HepG2 (cell line): Measurements from ENCODE around the gene STX10. TPM values are rescaled to one million over a fixed set of nuclear protein-coding genes. Genes with fewer than 3 reads are reported as not detected.

ENCODE experiments used
- ARID4A ChIP-seq: sonication (generic); formaldehyde crosslinking; IDR thresholded peaks from 2 replicates; pipeline ENCODE4 v1.5.0; 2020; ENCODE audit warnings: mild to moderate bottlenecking, missing genetic modification reagents, borderline replicate concordance
- BRF2 ChIP-seq: sonication (generic); formaldehyde crosslinking; IDR thresholded peaks from 2 replicates; pipeline ENCODE4 v1.8.1; 2022; ENCODE audit warnings: mild to moderate bottlenecking, missing genetic modification reagents
- E2F2 ChIP-seq: sonication (generic); formaldehyde crosslinking; IDR thresholded peaks from 2 replicates; pipeline ENCODE4 v1.4.0; 2020; ENCODE audit warnings: missing genetic modification reagents, borderline replicate concordance
- KDM5B ChIP-seq: sonication (generic); formaldehyde crosslinking; IDR thresholded peaks from 2 replicates; pipeline ENCODE4 v1.4.0; 2020; ENCODE audit warnings: missing genetic modification reagents, mild to moderate bottlenecking, borderline replicate concordance
- NFYB ChIP-seq: sonication (generic); formaldehyde crosslinking; IDR thresholded peaks from 2 replicates; pipeline ENCODE4 v1.4.0; 2020; ENCODE audit warnings: missing genetic modification reagents
- RELA ChIP-seq: sonication (generic); formaldehyde crosslinking; IDR thresholded peaks from 2 replicates; pipeline ENCODE4 v1.4.0; 2020; ENCODE audit warnings: missing genetic modification reagents
- RFXANK ChIP-seq: IDR thresholded peaks from 2 replicates; pipeline ENCODE4 v1.6.1; 2016
- SETDB1 ChIP-seq: sonication (generic); formaldehyde crosslinking; IDR thresholded peaks from 2 replicates; pipeline ENCODE4 v1.5.1; 2020; ENCODE audit warnings: missing genetic modification reagents, mild to moderate bottlenecking, borderline replicate concordance
- SMAD3 ChIP-seq: sonication (generic); formaldehyde crosslinking; IDR thresholded peaks from 2 replicates; pipeline ENCODE4 v1.4.0; 2020; ENCODE audit warnings: missing genetic modification reagents
- SP140L ChIP-seq: sonication (generic); formaldehyde crosslinking; IDR thresholded peaks from 2 replicates; pipeline ENCODE4 v1.4.0; 2020; ENCODE audit warnings: missing genetic modification reagents, borderline replicate concordance
- TOPORS ChIP-seq: sonication (generic); formaldehyde crosslinking; IDR thresholded peaks from 2 replicates; pipeline ENCODE4 v1.8.0; 2023; ENCODE audit warnings: mild to moderate bottlenecking, missing genetic modification reagents
- ZBTB3 ChIP-seq: sonication (generic); formaldehyde crosslinking; IDR thresholded peaks from 2 replicates; pipeline ENCODE4 v1.4.0; 2020; ENCODE audit warnings: low read depth, mild to moderate bottlenecking, moderate library complexity, missing genetic modification reagents, borderline replicate concordance
- ZKSCAN1 ChIP-seq: fragments of 150-350 bp; IDR thresholded peaks from 2 replicates; pipeline ENCODE4 v1.6.1; 2014; ENCODE audit warnings: low read length
- ZNF101 ChIP-seq: sonication (generic); formaldehyde crosslinking; IDR thresholded peaks from 2 replicates; pipeline ENCODE4 v1.4.0; 2020; ENCODE audit warnings: mild to moderate bottlenecking, low read depth, missing genetic modification reagents, borderline replicate concordance
- ZNF230 ChIP-seq: sonication (generic); formaldehyde crosslinking; IDR thresholded peaks from 2 replicates; pipeline ENCODE4 v1.4.0; 2020; ENCODE audit warnings: mild to moderate bottlenecking, missing genetic modification reagents
- ZNF232 ChIP-seq: sonication (generic); formaldehyde crosslinking; IDR thresholded peaks from 2 replicates; pipeline ENCODE4 v1.4.0; 2020; ENCODE audit warnings: missing genetic modification reagents, borderline replicate concordance
- ZNF234 ChIP-seq: sonication (generic); formaldehyde crosslinking; conservative IDR thresholded peaks from 2 replicates; pipeline ENCODE4 v1.5.1; 2020; ENCODE audit warnings: mild to moderate bottlenecking, missing genetic modification reagents
- ZNF235 ChIP-seq: sonication (generic); formaldehyde crosslinking; IDR thresholded peaks from 2 replicates; pipeline ENCODE4 v1.8.1; 2023; ENCODE audit warnings: mild to moderate bottlenecking, missing genetic modification reagents, borderline replicate concordance
- ZNF496 ChIP-seq: sonication (generic); formaldehyde crosslinking; IDR thresholded peaks from 2 replicates; pipeline ENCODE4 v1.8.1; 2023; ENCODE audit warnings: mild to moderate bottlenecking, moderate library complexity, missing genetic modification reagents; ENCODE audit not compliant: insufficient replicate concordance
- ZNF672 ChIP-seq: sonication (generic); formaldehyde crosslinking; IDR thresholded peaks from 2 replicates; pipeline ENCODE4 v1.8.1; 2022; ENCODE audit warnings: missing genetic modification reagents
- ZNF724P ChIP-seq: sonication (generic); formaldehyde crosslinking; IDR thresholded peaks from 2 replicates; pipeline ENCODE4 v1.8.0; 2022; ENCODE audit warnings: missing genetic modification reagents, borderline replicate concordance
- polyA plus RNA-seq, 8 experiments: library from polyadenylated mRNA; depleted of rRNA in 3 of 8; stranded (reverse) in 7 of 8; unstranded in 1 of 8; fragments of >200 nt; fragmentation: Illumina TruSeq in 4 of 8; extraction: Trizol in 4 of 8; gene quantifications; 2 replicates each; pipeline versions ENCODE4 v1.2.1 to v1.2.3, GENCODE V29; 2011 to 2016; ENCODE audit warnings: low read depth in 4 of 8, missing spikeins in 1 of 8, mixed read lengths in 1 of 8; ENCODE audit not compliant: insufficient read depth in 1 of 8
- total RNA-seq, 5 experiments: library from RNA; depleted of rRNA; stranded (reverse); fragments of >200 nt; fragmentation: Illumina TruSeq; extraction: Trizol; gene quantifications; 2 replicates each; pipeline ENCODE4 v1.2.3, GENCODE V29; 2016; ENCODE audit warnings: low read depth in 1 of 5

STX10 gene
- total and polyA plus RNA-seq, 2 of the 13 experiments (the other 11 are each of a cell fraction or from before 2014, with no cell fraction given), result 47.9 to 66.4 TPM

- no peak for TF ChIP-seq ARID4A
- TF ChIP-seq ZNF234 (CRISPR knock-in tag), result no peak
- TF ChIP-seq ZNF232 (CRISPR knock-in tag), result no peak
- TF ChIP-seq TOPORS (CRISPR knock-in tag), result no peak
- no peak for TF ChIP-seq SP140L
- TF ChIP-seq ZBTB3, result no peak
- no peak for TF ChIP-seq ZKSCAN1
- no peak for TF ChIP-seq BRF2 (CRISPR knock-in tag)
- no peak for TF ChIP-seq ZNF230
- TF ChIP-seq ZNF235 (CRISPR knock-in tag), result no peak
- no peak for TF ChIP-seq SETDB1
- TF ChIP-seq ZNF101, result no peak
- no peak for TF ChIP-seq ZNF672 (CRISPR knock-in tag)
- no peak for TF ChIP-seq ZNF496 (CRISPR knock-in tag)
- no peak; the same call in 1 of the 2 replicates for TF ChIP-seq NFYB
- no peak for TF ChIP-seq E2F2 (CRISPR knock-in tag)
- peak; percentile 44; the same call in 1 of the 2 replicates for TF ChIP-seq RELA (CRISPR knock-in tag)
- TF ChIP-seq ZNF724P, result no peak
- TF ChIP-seq RFXANK (CRISPR knock-in tag), result no peak
- TF ChIP-seq KDM5B (CRISPR knock-in tag), result no peak
- TF ChIP-seq SMAD3 (CRISPR knock-in tag), result no peak
Measured at GRCh38 chr19:13117772-13118423, 32.3 kb downstream of the STX10 start, which contains the start of gene NACC1 (continued).
